HepG2 (cell line): Measurements from ENCODE around the gene ARFGAP3. TPM values are rescaled to one million over a fixed set of nuclear protein-coding genes. Genes with fewer than 3 reads are reported as not detected.

ENCODE experiments used
- DNMT1 ChIP-seq: sonication (generic); formaldehyde crosslinking; IDR thresholded peaks from 2 replicates; pipeline ENCODE4 v1.5.1; 2020; ENCODE audit warnings: mild to moderate bottlenecking, missing genetic modification reagents
- DRAP1 ChIP-seq: IDR thresholded peaks from 2 replicates; pipeline ENCODE4 v1.6.1; 2016; ENCODE audit warnings: missing genetic modification reagents, missing compliant biosample characterization
- ELK4 ChIP-seq: sonication (generic); formaldehyde crosslinking; IDR thresholded peaks from 2 replicates; pipeline ENCODE4 v1.9.0; 2021; ENCODE audit warnings: missing genetic modification reagents, borderline replicate concordance
- HOXA5 ChIP-seq: sonication (generic); formaldehyde crosslinking; IDR thresholded peaks from 2 replicates; pipeline ENCODE4 v1.4.0; 2020; ENCODE audit warnings: missing genetic modification reagents
- IRX3 ChIP-seq: sonication (generic); formaldehyde crosslinking; IDR thresholded peaks from 2 replicates; pipeline ENCODE4 v1.8.1; 2023; ENCODE audit warnings: mild to moderate bottlenecking, low read depth, missing genetic modification reagents, borderline replicate concordance
- KLF13 ChIP-seq: sonication (generic); formaldehyde crosslinking; IDR thresholded peaks from 2 replicates; pipeline ENCODE4 v1.4.0; 2020; ENCODE audit warnings: mild to moderate bottlenecking, missing genetic modification reagents
- MED8 ChIP-seq: sonication (generic); formaldehyde crosslinking; IDR thresholded peaks from 2 replicates; pipeline ENCODE4 v1.8.1; 2023; ENCODE audit warnings: mild to moderate bottlenecking, missing genetic modification reagents; ENCODE audit not compliant: insufficient replicate concordance
- NCOA5 ChIP-seq: sonication (generic); formaldehyde crosslinking; IDR thresholded peaks from 2 replicates; pipeline ENCODE4 v1.4.0; 2020; ENCODE audit warnings: missing genetic modification reagents
- ONECUT2 ChIP-seq: sonication (generic); formaldehyde crosslinking; IDR thresholded peaks from 2 replicates; pipeline ENCODE4 v1.4.0; 2020; ENCODE audit warnings: missing genetic modification reagents
- RXRB ChIP-seq: IDR thresholded peaks from 2 replicates; pipeline ENCODE4 v1.6.1; 2016; ENCODE audit warnings: borderline replicate concordance, missing genetic modification reagents, missing compliant biosample characterization
- SALL1 ChIP-seq: sonication (generic); formaldehyde crosslinking; IDR thresholded peaks from 2 replicates; pipeline ENCODE4 v1.8.0; 2022; ENCODE audit warnings: mild to moderate bottlenecking, missing genetic modification reagents
- ZNF142 ChIP-seq: sonication (generic); formaldehyde crosslinking; IDR thresholded peaks from 2 replicates; pipeline ENCODE4 v1.4.0; 2020; ENCODE audit warnings: missing genetic modification reagents
- ZNF235 ChIP-seq: sonication (generic); formaldehyde crosslinking; IDR thresholded peaks from 2 replicates; pipeline ENCODE4 v1.8.1; 2023; ENCODE audit warnings: mild to moderate bottlenecking, missing genetic modification reagents, borderline replicate concordance
- ZNF414 ChIP-seq: sonication (generic); formaldehyde crosslinking; IDR thresholded peaks from 2 replicates; pipeline ENCODE4 v1.5.0; 2020; ENCODE audit warnings: missing genetic modification reagents
- ZNF543 ChIP-seq: sonication (generic); formaldehyde crosslinking; IDR thresholded peaks from 2 replicates; pipeline ENCODE4 v1.4.0; 2020; ENCODE audit warnings: mild to moderate bottlenecking, missing genetic modification reagents
- ZNF552 ChIP-seq: sonication (generic); formaldehyde crosslinking; IDR thresholded peaks from 2 replicates; pipeline ENCODE4 v1.9.0; 2022; ENCODE audit warnings: missing genetic modification reagents, mild to moderate bottlenecking, borderline replicate concordance
- polyA plus RNA-seq, 8 experiments: library from polyadenylated mRNA; depleted of rRNA in 3 of 8; stranded (reverse) in 7 of 8; unstranded in 1 of 8; fragments of >200 nt; fragmentation: Illumina TruSeq in 4 of 8; extraction: Trizol in 4 of 8; gene quantifications; 2 replicates each; pipeline versions ENCODE4 v1.2.1 to v1.2.3, GENCODE V29; 2011 to 2016; ENCODE audit warnings: low read depth in 4 of 8, missing spikeins in 1 of 8, mixed read lengths in 1 of 8; ENCODE audit not compliant: insufficient read depth in 1 of 8
- total RNA-seq, 5 experiments: library from RNA; depleted of rRNA; stranded (reverse); fragments of >200 nt; fragmentation: Illumina TruSeq; extraction: Trizol; gene quantifications; 2 replicates each; pipeline ENCODE4 v1.2.3, GENCODE V29; 2016; ENCODE audit warnings: low read depth in 1 of 5

The ARFGAP3 gene
- total and polyA plus RNA-seq, 2 of the 13 experiments (the other 11 are each of a cell fraction or from before 2014, with no cell fraction given) = 41.7 to 61.6 TPM

GRCh38 chr22:42805016-42805997 is 51.8 kb downstream of the ARFGAP3 start (continued):
- TF ChIP-seq ELK4 = no peak
- TF ChIP-seq SALL1 = peak; percentile 81
- TF ChIP-seq DNMT1 (CRISPR knock-in tag) = no peak
- no peak for TF ChIP-seq IRX3
- no peak for TF ChIP-seq KLF13
- TF ChIP-seq DRAP1 = no peak
- no peak for TF ChIP-seq ZNF414 (CRISPR knock-in tag)
- no peak for TF ChIP-seq ZNF235 (CRISPR knock-in tag)
- TF ChIP-seq MED8 = peak; percentile 23
- no peak for TF ChIP-seq ZNF142
- TF ChIP-seq HOXA5 (CRISPR knock-in tag) = no peak
- no peak for TF ChIP-seq ZNF552 (CRISPR knock-in tag)
- TF ChIP-seq ZNF543 = no peak
- TF ChIP-seq NCOA5 (CRISPR knock-in tag) = no peak
- TF ChIP-seq RXRB (CRISPR knock-in tag) = peak; percentile 85
- peak; percentile 83; the same call in 1 of the 2 replicates for TF ChIP-seq ONECUT2 (CRISPR knock-in tag)
